Cardiac muscle cell (in vitro differentiated cells and primary cell): Measurements from ENCODE around the gene SNX30. TPM values are rescaled to one million over a fixed set of nuclear protein-coding genes. Genes with fewer than 3 reads are reported as not detected.

ENCODE experiments used
- DNase-seq, 2 donors: peaks; one replicate each; pipeline versions ENCODE4 v3.0.0 to v3.0.0-alpha.2; 2010 to 2017; ENCODE audit warnings: low read depth in 1 of 2, low spot score in 1 of 2
- H3K27ac ChIP-seq: fragments of 200-600 bp; sonication (generic); 2 replicates; pipeline ENCODE4 v1.5.1; 2016
- H3K27me3 ChIP-seq: fragments of 200-600 bp; sonication (generic); 2 replicates; pipeline ENCODE4 v1.6.0; 2016; ENCODE audit warnings: control low read depth
- H3K36me3 ChIP-seq: fragments of 200-600 bp; sonication (generic); 2 replicates; pipeline ENCODE4 v1.5.1; 2016; ENCODE audit warnings: control low read depth
- H3K4me1 ChIP-seq: fragments of 200-600 bp; sonication (generic); 2 replicates; pipeline ENCODE4 v1.8.1; 2017; ENCODE audit warnings: low read depth, mild to moderate bottlenecking, mixed run types
- H3K4me3 ChIP-seq: fragments of 200-600 bp; sonication (generic); 2 replicates; pipeline ENCODE4 v1.5.1; 2016; ENCODE audit warnings: mild to moderate bottlenecking
- H3K9me3 ChIP-seq: fragments of 200-600 bp; sonication (generic); 2 replicates; pipeline ENCODE4 v1.5.1; 2017; ENCODE audit warnings: low read depth, mild to moderate bottlenecking, control low read depth
- polyA plus RNA-seq: library from polyadenylated mRNA; unstranded; fragments of >200 nt; fragmentation: Nextera tagmentation; extraction: Ambion mirVana; gene quantifications from 2 replicates; pipeline ENCODE4 v1.2.1, GENCODE V29; 2016
- total RNA-seq: library from RNA; depleted of rRNA; stranded (reverse); fragments of >200 nt; gene quantifications from 2 replicates; pipeline ENCODE4 v1.2.3, GENCODE V29; 2016
- TF ChIP-seq, protein P1 (sequence below): IDR thresholded peaks from 2 replicates; pipeline ENCODE4 v1.5.1; 2012; ENCODE audit warnings: low read depth, mild to moderate bottlenecking, low read length

Gene SNX30
- total and polyA plus RNA-seq, 2 experiments from 2014 or later, result 3.4 to 8.3 TPM

- H3K9me3 ChIP-seq, result no peaks in the 10 kb centered on the region
- H3K27ac ChIP-seq, result no peak overlapping the region
- peaks cover 13% of the 10 kb centered on the region for H3K4me1 ChIP-seq
- H3K36me3 ChIP-seq, result no peaks in the 10 kb centered on the region
- TF ChIP-seq, protein P1, sequence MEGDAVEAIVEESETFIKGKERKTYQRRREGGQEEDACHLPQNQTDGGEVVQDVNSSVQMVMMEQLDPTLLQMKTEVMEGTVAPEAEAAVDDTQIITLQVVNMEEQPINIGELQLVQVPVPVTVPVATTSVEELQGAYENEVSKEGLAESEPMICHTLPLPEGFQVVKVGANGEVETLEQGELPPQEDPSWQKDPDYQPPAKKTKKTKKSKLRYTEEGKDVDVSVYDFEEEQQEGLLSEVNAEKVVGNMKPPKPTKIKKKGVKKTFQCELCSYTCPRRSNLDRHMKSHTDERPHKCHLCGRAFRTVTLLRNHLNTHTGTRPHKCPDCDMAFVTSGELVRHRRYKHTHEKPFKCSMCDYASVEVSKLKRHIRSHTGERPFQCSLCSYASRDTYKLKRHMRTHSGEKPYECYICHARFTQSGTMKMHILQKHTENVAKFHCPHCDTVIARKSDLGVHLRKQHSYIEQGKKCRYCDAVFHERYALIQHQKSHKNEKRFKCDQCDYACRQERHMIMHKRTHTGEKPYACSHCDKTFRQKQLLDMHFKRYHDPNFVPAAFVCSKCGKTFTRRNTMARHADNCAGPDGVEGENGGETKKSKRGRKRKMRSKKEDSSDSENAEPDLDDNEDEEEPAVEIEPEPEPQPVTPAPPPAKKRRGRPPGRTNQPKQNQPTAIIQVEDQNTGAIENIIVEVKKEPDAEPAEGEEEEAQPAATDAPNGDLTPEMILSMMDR, result no peak
- H3K27me3 ChIP-seq, result no peaks in the 10 kb centered on the region
- DNase-seq, result no peak
- H3K4me3 ChIP-seq, result no peak overlapping the region
Observed at GRCh38 chr9:112863746-112864145, 113.2 kb downstream of the SNX30 start.

GRCh38 chr9:112864403-112864802 lies 113.8 kb downstream of the SNX30 start:
- Histone ChIP-seq H3K27ac (no peak overlapping the region), H3K36me3 (no peaks in the 10 kb centered on the region), H3K27me3 (no peaks in the 10 kb centered on the region), H3K4me3 (no peak overlapping the region), H3K9me3 (no peaks in the 10 kb centered on the region), H3K4me1 (peaks cover 13% of the 10 kb centered on the region)
- TF ChIP-seq, protein P1, result no peak
- DNase-seq, result no peak

DNA sequence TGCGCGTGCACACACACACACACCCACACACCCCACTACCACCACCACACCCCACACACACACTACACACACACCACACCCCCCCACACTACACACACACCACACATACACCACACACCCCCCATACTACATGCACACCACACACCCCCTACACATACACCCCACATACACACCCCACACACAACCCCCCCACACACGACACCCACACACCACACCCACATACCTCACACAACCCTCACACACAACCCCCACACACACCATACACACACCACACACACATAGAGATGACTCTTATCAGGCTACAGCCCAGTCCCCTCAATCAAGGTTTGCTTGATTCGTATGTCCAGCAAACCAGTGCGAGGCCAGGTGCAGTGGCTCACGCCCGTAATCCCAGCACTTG lies 114.4 kb downstream of the SNX30 start:
- H3K9me3 ChIP-seq, result no peaks in the 10 kb centered on the region
- H3K27ac ChIP-seq, result no peak overlapping the region
- H3K4me3 ChIP-seq, result no peak overlapping the region
- H3K36me3 ChIP-seq, result no peaks in the 10 kb centered on the region
- TF ChIP-seq, protein P1, result no peak
- peaks cover 13% of the 10 kb centered on the region for H3K4me1 ChIP-seq
- H3K27me3 ChIP-seq, result no peaks in the 10 kb centered on the region
- DNase-seq, result no peak

DNA sequence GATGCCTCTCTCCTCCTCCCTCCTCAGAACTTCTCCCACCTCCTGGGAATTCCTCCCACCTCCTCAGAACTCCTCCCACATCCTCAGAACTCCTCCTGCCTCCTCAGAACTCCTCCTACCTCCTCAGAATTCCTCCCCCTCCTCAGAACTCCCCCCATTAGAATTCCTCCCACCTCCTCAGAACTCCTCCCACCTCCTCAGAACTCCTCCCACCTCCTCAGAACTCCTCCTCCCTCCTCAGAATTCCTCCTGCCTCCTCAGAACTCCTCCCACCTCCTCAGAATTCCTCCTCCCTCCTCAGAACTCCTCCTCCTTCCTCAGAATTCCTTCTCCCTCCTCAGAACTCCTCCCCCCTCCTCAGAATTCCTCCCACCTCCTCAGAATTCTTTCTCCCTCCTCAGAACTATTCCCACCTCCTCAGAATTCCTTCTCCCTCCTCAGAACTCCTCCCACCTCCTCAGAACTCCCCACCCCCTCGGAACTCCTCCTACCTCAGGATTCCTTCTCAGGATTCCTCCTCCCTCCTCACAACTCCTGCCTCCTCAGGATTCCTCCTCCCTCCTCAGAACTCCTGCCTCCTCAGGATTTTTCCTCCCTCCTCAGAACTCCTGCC lies 116.2 kb downstream of the SNX30 start:
- DNase-seq, result peak in 1 of 2 donors; percentile 91
- TF ChIP-seq, protein P1, result no peak
- Histone ChIP-seq H3K27ac (no peak overlapping the region), H3K4me1 (peaks cover 3% of the 10 kb centered on the region), H3K36me3 (no peaks in the 10 kb centered on the region), H3K27me3 (no peaks in the 10 kb centered on the region), H3K9me3 (no peaks in the 10 kb centered on the region), H3K4me3 (no peak overlapping the region)

DNA sequence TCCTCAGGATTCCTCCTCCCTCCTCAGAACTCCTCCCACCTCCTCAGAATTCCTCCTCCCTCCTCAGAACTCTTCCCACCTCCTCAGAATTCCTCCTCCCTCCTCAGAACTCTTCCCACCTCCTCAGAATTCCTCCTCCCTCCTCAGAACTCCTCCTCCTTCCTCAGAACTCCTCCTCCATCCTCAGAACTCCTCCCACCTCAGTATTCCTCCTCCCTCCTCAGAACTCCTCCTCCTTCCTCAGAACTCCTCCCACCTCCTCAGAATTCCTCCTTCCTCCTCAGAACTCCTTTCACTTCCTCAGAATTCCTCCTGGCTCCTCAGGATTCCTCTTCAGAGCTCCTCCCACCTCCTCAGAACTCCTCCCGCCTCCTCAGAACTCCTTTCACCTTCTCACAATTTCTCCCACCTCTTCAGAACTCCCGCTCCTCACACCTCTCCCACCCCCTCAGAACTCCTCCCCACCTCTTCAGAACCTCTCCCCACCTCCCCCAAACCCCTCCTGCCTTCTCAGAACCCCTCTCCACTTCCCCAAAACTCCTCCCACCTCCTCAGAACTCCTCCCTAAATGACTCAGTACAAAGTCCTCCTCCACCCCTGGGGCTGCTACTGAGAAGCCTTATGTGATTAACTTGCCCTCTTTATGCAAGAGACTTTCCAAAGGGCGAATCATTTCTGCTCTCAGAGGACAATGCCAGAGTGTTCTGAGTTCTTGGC lies 116.9 kb downstream of the SNX30 start:
- no peaks in the 10 kb centered on the region for H3K4me1 ChIP-seq
- TF ChIP-seq, protein P1, result no peak
- no peak overlapping the region for H3K27ac ChIP-seq
- no peaks in the 10 kb centered on the region for H3K36me3 ChIP-seq
- H3K27me3 ChIP-seq, result no peaks in the 10 kb centered on the region
- no peak overlapping the region for H3K4me3 ChIP-seq
- peak in 1 of 2 donors; percentile 89 for DNase-seq
- no peaks in the 10 kb centered on the region for H3K9me3 ChIP-seq
